Measurements from ENCODE around the gene BZW1. TPM values are rescaled to one million over a fixed set of nuclear protein-coding genes. Genes with fewer than 3 reads are reported as not detected.

BZW1 gene
- total and polyA plus RNA-seq, 2 of the 4 experiments (the other 2 are of a cell fraction), result 204 to 268 TPM

DNA sequence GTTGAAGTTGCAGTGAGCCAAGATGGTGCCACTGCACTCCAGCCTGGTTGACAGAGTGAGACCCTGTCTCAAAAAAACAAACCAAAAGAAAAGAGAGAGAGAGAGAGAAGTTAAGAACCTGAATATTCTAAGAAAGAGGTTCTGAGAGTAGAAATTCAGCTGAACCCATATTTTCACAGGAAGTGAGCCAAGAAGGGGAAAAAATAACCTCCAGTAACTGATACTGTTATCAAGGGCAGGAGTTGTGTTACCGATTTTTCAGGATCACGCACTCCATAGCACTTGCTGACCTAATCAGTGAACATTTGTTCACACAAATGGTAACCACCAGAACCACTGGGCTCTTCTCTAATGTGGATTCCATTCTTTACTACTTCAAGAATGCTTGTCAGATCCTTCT, 39.1 kb upstream of the BZW1 start (continued):
- TF ChIP-seq, protein P1, sequence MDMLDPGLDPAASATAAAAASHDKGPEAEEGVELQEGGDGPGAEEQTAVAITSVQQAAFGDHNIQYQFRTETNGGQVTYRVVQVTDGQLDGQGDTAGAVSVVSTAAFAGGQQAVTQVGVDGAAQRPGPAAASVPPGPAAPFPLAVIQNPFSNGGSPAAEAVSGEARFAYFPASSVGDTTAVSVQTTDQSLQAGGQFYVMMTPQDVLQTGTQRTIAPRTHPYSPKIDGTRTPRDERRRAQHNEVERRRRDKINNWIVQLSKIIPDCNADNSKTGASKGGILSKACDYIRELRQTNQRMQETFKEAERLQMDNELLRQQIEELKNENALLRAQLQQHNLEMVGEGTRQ (IDR thresholded peaks at IDR 0.05; ENCODE audit: low read depth, low read length), result no peak

DNA sequence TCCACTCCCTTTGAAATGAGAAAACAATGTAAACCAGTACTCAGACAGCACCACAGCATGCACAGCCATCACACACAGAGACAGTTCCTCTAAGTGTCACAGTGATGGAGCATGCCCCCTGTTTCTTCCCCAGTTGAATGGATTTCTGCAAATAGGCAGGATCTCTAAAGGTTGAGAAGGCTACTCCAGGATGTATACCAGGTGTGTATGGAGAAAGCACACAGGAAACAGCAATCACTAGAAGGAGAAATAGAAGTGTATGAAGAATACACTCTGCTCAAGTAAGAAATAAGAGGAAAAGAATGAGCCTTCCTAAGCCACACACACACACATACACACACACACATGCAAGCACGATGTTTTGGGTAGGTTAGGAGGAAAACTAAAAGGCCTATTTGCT, 38.6 kb upstream of the BZW1 start:
- Histone ChIP-seq H2BK5ac (ENCODE audit: low read depth, low read length, poor library complexity, severe bottlenecking) (no peak overlapping the region), H3K4me3 (ENCODE audit: insufficient read depth, low read depth, low read length) (no peak overlapping the region), H4K8ac (ENCODE audit: low read depth in 2 of 2, low read length in 2 of 2) (no peak overlapping the region), H3K18ac (ENCODE audit: low read depth, low read length) (no peak overlapping the region), H3K4ac (ENCODE audit: low read depth, low read length) (no peak overlapping the region), H4K5ac (ENCODE audit: low read depth, low read length) (no peak overlapping the region), H2BK20ac (ENCODE audit: low read depth, low read length) (no peak overlapping the region), H4K20me1 (ENCODE audit: insufficient read depth, low read length) (no peaks in the 10 kb centered on the region), H3K27ac (ENCODE audit: insufficient read depth, low read length) (no peak overlapping the region), H3K56ac (ENCODE audit: extremely low read depth, insufficient read depth, low read length) (no peak overlapping the region), H3K23ac (ENCODE audit: low read depth, low read length) (no peak overlapping the region), H2AFZ (replicated peaks; ENCODE audit: low read length, poor library complexity) (no peak overlapping the region), H3K9me3 (ENCODE audit: control insufficient read depth, insufficient read depth, low read length) (peaks cover 3% of the 10 kb centered on the region; the same call in 1 of the 2 replicates), H2AK5ac (ENCODE audit: low read depth, low read length) (no peak overlapping the region), H2BK15ac (ENCODE audit: low read depth, low read length) (no peak overlapping the region), H4K91ac (ENCODE audit: insufficient read depth, low read depth, low read length) (no peak overlapping the region), H3K9ac (ENCODE audit: low read depth, low read length) (no peak overlapping the region), H2BK120ac (ENCODE audit: low read depth, low read length) (no peak overlapping the region), H3K14ac (replicated peaks; ENCODE audit: low read depth, low read length) (no peak overlapping the region), H3K4me2 (ENCODE audit: low read depth, low read length) (no peak overlapping the region), H3K4me1 (ENCODE audit: control insufficient read depth, insufficient read depth, low read length) (peaks cover 2% of the 10 kb centered on the region), H2AK9ac (replicated peaks; ENCODE audit: low read depth, low read length, poor library complexity) (no peak overlapping the region), H3K79me1 (ENCODE audit: low read depth in 1 of 2, low read length in 2 of 2) (no peaks in the 10 kb centered on the region), H3K36me3 (ENCODE audit: control insufficient read depth, insufficient read depth, low read length) (no peaks in the 10 kb centered on the region), H3K27me3 (ENCODE audit: control insufficient read depth, insufficient read depth, low read length) (no peaks in the 10 kb centered on the region), H3K9me1 (ENCODE audit: insufficient read depth, low read length) (peaks cover 2% of the 10 kb centered on the region)
- ChIA-PET POLR2A (ENCODE audit: unreplicated experiment) (no interaction called here), CTCF (no interaction called here)
- whole genome bisulfite sequencing, 2 experiments (ENCODE audit: extremely low coverage in 2 of 2, insufficient read length in 1 of 2), result no CpG with 5 or more reads among the region's 1 CpG
- intact Hi-C loops (cut with micrococcal nuclease), result no loop called here
- DNase-seq (no peak), ATAC-seq (ENCODE audit: low read depth) (no peak)
- dilution Hi-C loops (cut with HindIII; ENCODE audit: low sequenced_read_pairs, unreplicated experiment), result no loop called here
- TF ChIP-seq, protein P2, sequence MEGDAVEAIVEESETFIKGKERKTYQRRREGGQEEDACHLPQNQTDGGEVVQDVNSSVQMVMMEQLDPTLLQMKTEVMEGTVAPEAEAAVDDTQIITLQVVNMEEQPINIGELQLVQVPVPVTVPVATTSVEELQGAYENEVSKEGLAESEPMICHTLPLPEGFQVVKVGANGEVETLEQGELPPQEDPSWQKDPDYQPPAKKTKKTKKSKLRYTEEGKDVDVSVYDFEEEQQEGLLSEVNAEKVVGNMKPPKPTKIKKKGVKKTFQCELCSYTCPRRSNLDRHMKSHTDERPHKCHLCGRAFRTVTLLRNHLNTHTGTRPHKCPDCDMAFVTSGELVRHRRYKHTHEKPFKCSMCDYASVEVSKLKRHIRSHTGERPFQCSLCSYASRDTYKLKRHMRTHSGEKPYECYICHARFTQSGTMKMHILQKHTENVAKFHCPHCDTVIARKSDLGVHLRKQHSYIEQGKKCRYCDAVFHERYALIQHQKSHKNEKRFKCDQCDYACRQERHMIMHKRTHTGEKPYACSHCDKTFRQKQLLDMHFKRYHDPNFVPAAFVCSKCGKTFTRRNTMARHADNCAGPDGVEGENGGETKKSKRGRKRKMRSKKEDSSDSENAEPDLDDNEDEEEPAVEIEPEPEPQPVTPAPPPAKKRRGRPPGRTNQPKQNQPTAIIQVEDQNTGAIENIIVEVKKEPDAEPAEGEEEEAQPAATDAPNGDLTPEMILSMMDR (conservative IDR thresholded peaks at IDR 0.05; ENCODE audit: low read depth, low read length), result no peak
- no peak for TF ChIP-seq SMC3 (IDR thresholded peaks at IDR 0.05; ENCODE audit: low read depth, low read length)
- no peak for TF ChIP-seq CHD1 (IDR thresholded peaks at IDR 0.05; ENCODE audit: low read depth, low read length)
- no peak for TF ChIP-seq NFE2L2 (IDR thresholded peaks at IDR 0.05; ENCODE audit: low read depth, low read length)
- TF ChIP-seq RAD21 (IDR thresholded peaks at IDR 0.05; ENCODE audit: low read length), result no peak
- no peak for TF ChIP-seq FOS (IDR thresholded peaks at IDR 0.05; ENCODE audit: low read depth, low read length)
- in situ Hi-C loops (cut with MboI; ENCODE audit: low sequenced_read_pairs), result no loop called here
- BruUV-seq (replicated peaks), result no TSS peak
